ENCODE data around the gene ARHGAP24.

GRCh38 chr4:85826060-85826678 lies 351.2 kb downstream of the ARHGAP24 start:
- TF ChIP-seq CTCF (IDR thresholded peaks at IDR 0.05; ENCODE audit: poor library complexity) (peak; percentile 36), EZH2phosphoT487 (IDR thresholded peaks at IDR 0.05; ENCODE audit: low read depth, severe bottlenecking, unreplicated experiment) (no peak)
